GM19240 (cell line): ENCODE data around the gene RYR2.

Experiments used
- DNase-seq: peaks from one replicate; pipeline ENCODE4 v3.0.0; 2011; ENCODE audit warnings: low spot score; ENCODE audit not compliant: insufficient read length

The RYR2 gene

GRCh38 chr1:237041795-237042525 is at the start of gene RYR2:
Gene RYR2 (plus strand): TSS chr1:237042184. CDS start chr1:237042522, 338 bp downstream.
- no peak for DNase-seq

- no peak for DNase-seq
These were observed 49.5 kb upstream of the RYR2 start for GRCh38 chr1:236992449-236992848.

GRCh38 chr1:236994450-236994849 is 47.5 kb upstream of the RYR2 start:
- no peak for DNase-seq

GRCh38 chr1:236997361-236997760 is 44.6 kb upstream of the RYR2 start:
- no peak for DNase-seq

- no peak for DNase-seq
These were observed 44.1 kb upstream of the RYR2 start for GRCh38 chr1:236997882-236998281.

GRCh38 chr1:236998546-236998945 is 43.4 kb upstream of the RYR2 start:
- DNase-seq = no peak

GRCh38 chr1:237000191-237000590 is 41.8 kb upstream of the RYR2 start:
- no peak for DNase-seq

- no peak for DNase-seq
These were observed 38.5 kb upstream of the RYR2 start for GRCh38 chr1:237003516-237003915.

- no peak for DNase-seq
These were observed 37.9 kb upstream of the RYR2 start, which contains the start of gene MT1HL1 for GRCh38 chr1:237004116-237004515. Gene MT1HL1 (minus strand): TSS chr1:237004441. CDS start chr1:237004372, 69 bp downstream.

- DNase-seq = no peak
These were observed 36.3 kb upstream of the RYR2 start for GRCh38 chr1:237005674-237006073.

GRCh38 chr1:237007147-237007881 is 34.7 kb upstream of the RYR2 start:
- DNase-seq = no peak

GRCh38 chr1:237009611-237010010 is 32.4 kb upstream of the RYR2 start:
- DNase-seq = no peak

GRCh38 chr1:237011432-237011831 is 30.6 kb upstream of the RYR2 start:
- DNase-seq = no peak

- DNase-seq = no peak
These were observed 29.6 kb upstream of the RYR2 start for GRCh38 chr1:237012361-237012760.

- DNase-seq = no peak
These were observed 29.1 kb upstream of the RYR2 start for GRCh38 chr1:237012788-237013383.

GRCh38 chr1:237013608-237014007 is 28.4 kb upstream of the RYR2 start:
- DNase-seq = no peak

- no peak for DNase-seq
These were observed 25.4 kb upstream of the RYR2 start for GRCh38 chr1:237016626-237017025.

GRCh38 chr1:237018896-237019295 is 23.1 kb upstream of the RYR2 start:
- no peak for DNase-seq

- no peak for DNase-seq
These were observed 16.5 kb upstream of the RYR2 start for GRCh38 chr1:237025358-237026074.

GRCh38 chr1:237029240-237029639 is 12.7 kb upstream of the RYR2 start:
- no peak for DNase-seq

GRCh38 chr1:237029850-237030535 is 12.0 kb upstream of the RYR2 start:
- no peak for DNase-seq
